CD14-positive monocyte (primary cell): ENCODE data around the gene FBXW10. TPM values are rescaled to one million over a fixed set of nuclear protein-coding genes. Genes with fewer than 3 reads are reported as not detected.
A peak's percentile ranks its signal among the peaks of the same experiment; 100 is the strongest.
"Not testable (repeated sequence)": the region's sequence is repeated elsewhere in the genome, so short reads cannot be mapped to it uniquely, and the experiment has no call there.

Experiments used
- DNase-seq, 3 donors: peaks; one replicate each; pipeline ENCODE4 v3.0.0-alpha.2; 2011 to 2022
- H2AFZ ChIP-seq: 2 replicates; pipeline ENCODE4 v1.6.0; 2012; ENCODE audit warnings: mild to moderate bottlenecking, low read depth, low read length, inconsistent platforms; ENCODE audit not compliant: insufficient read depth, poor library complexity, severe bottlenecking
- H3K27ac ChIP-seq, 2 donors: 1 replicate in 1 of 2; 2 replicates in 1 of 2; pipeline ENCODE4 v1.5.1; 2012 to 2013; ENCODE audit warnings: low read length in 2 of 2, control low read depth in 1 of 2, inconsistent platforms in 1 of 2, low read depth in 1 of 2, mild to moderate bottlenecking in 1 of 2
- H3K27me3 ChIP-seq, 2 donors: one replicate each; pipeline versions ENCODE4 v1.6.0 to v1.6.1; 2011 to 2013; ENCODE audit warnings: low read length in 2 of 2; ENCODE audit not compliant: control insufficient read depth in 2 of 2, insufficient read depth in 2 of 2
- H3K36me3 ChIP-seq, 2 donors: replicated peaks in 1 of 2; 1 replicate in 1 of 2; 2 replicates in 1 of 2; pipeline versions ENCODE4 v1.5.1 to v1.6.1; 2012 to 2013; ENCODE audit warnings: low read length in 2 of 2, control low read depth in 1 of 2, inconsistent platforms in 1 of 2, mild to moderate bottlenecking in 1 of 2; ENCODE audit not compliant: insufficient read depth in 2 of 2, control insufficient read depth in 1 of 2
- H3K4me1 ChIP-seq, 2 donors: 1 replicate in 1 of 2; 2 replicates in 1 of 2; pipeline versions ENCODE4 v1.5.1 to v1.6.1; 2012 to 2013; ENCODE audit warnings: low read length in 2 of 2, control low read depth in 1 of 2, inconsistent platforms in 1 of 2, mild to moderate bottlenecking in 1 of 2, moderate library complexity in 1 of 2; ENCODE audit not compliant: insufficient read depth in 2 of 2, control insufficient read depth in 1 of 2
- H3K4me2 ChIP-seq: replicated peaks from 2 replicates; pipeline ENCODE3; 2012; ENCODE audit warnings: low read length, moderate library complexity, mild to moderate bottlenecking; ENCODE audit not compliant: poor library complexity, severe bottlenecking; ENCODE audit errors: extremely low read depth
- H3K4me3 ChIP-seq, 3 experiments: fragments of 200-600 bp in 1 of 3; sonication (generic) in 1 of 3; replicated peaks in 1 of 3; 1 replicate in 2 of 3; 2 replicates in 1 of 3; pipeline ENCODE4 v1.5.1; 2011 to 2013; ENCODE audit warnings: low read length in 3 of 3, mild to moderate bottlenecking in 3 of 3, control low read depth in 2 of 3, low read depth in 2 of 3, inconsistent platforms in 1 of 3, moderate library complexity in 1 of 3
- H3K79me2 ChIP-seq: 2 replicates; pipeline ENCODE4 v1.6.0; 2012; ENCODE audit warnings: mild to moderate bottlenecking, control low read depth, inconsistent platforms, low read length, moderate library complexity; ENCODE audit not compliant: insufficient read depth
- H3K9ac ChIP-seq: 2 replicates; pipeline ENCODE4 v1.6.0; 2017; ENCODE audit warnings: low read length, mild to moderate bottlenecking; ENCODE audit not compliant: insufficient read depth, poor library complexity, severe bottlenecking
- H3K9me3 ChIP-seq, 2 donors: replicated peaks in 1 of 2; 1 replicate in 1 of 2; 2 replicates in 1 of 2; pipeline versions ENCODE4 v1.5.1 to v1.6.1; 2012 to 2013; ENCODE audit warnings: low read length in 2 of 2, control low read depth in 1 of 2; ENCODE audit not compliant: control insufficient read depth in 1 of 2, insufficient read depth in 1 of 2
- H4K20me1 ChIP-seq: 2 replicates; pipeline ENCODE4 v1.6.0; 2012; ENCODE audit warnings: mild to moderate bottlenecking, low read length, control low read depth, moderate library complexity; ENCODE audit not compliant: insufficient read depth
- H3K27ac Mint-ChIP-seq, 7 donors: one replicate each; pipeline ENCODE4 v1.8.0; 2020; ENCODE audit warnings: mild to moderate bottlenecking in 7 of 7, mixed read lengths in 7 of 7, moderate library complexity in 6 of 7, inconsistent platforms in 2 of 7
- H3K27me3 Mint-ChIP-seq, 3 donors: one replicate each; pipeline ENCODE4 v1.8.0; 2021 to 2022; ENCODE audit warnings: low read depth in 3 of 3, mild to moderate bottlenecking in 3 of 3, mixed read lengths in 3 of 3, moderate library complexity in 3 of 3, inconsistent platforms in 1 of 3
- H3K36me3 Mint-ChIP-seq, 2 donors: one replicate each; pipeline ENCODE4 v1.8.0; 2020; ENCODE audit warnings: mixed read lengths in 2 of 2, inconsistent platforms in 1 of 2, mild to moderate bottlenecking in 1 of 2
- H3K4me1 Mint-ChIP-seq: one replicate; pipeline ENCODE4 v1.8.0; 2020; ENCODE audit warnings: mild to moderate bottlenecking, mixed read lengths
- H3K4me3 Mint-ChIP-seq, 2 donors: one replicate each; pipeline ENCODE4 v1.8.0; 2020; ENCODE audit warnings: mild to moderate bottlenecking in 2 of 2, mixed read lengths in 2 of 2, moderate library complexity in 1 of 2
- H3K9me3 Mint-ChIP-seq, 7 donors: one replicate each; pipeline ENCODE4 v1.8.0; 2020 to 2022; ENCODE audit warnings: mixed read lengths in 7 of 7, mild to moderate bottlenecking in 6 of 7, moderate library complexity in 6 of 7, inconsistent platforms in 2 of 7
- CTCF ChIP-seq: fragments of 200-600 bp; IDR thresholded peaks from one replicate; pipeline ENCODE4 v1.8.0; 2022; ENCODE audit warnings: antibody characterized with exemption, mild to moderate bottlenecking
- WGBS: methylation state at CpG from one replicate; pipeline ENCODE4 v1.1.5; 2013; ENCODE audit warnings: missing lambda C conversion rate; ENCODE audit not compliant: insufficient coverage; 5-methylcytosine and 5-hydroxymethylcytosine counted together
- intact Hi-C, 2 donors: fragments of 100-400 bp; cut with micrococcal nuclease; formaldehyde crosslinking; loops; one replicate each; pipeline versions ENCODE4 v1.15.0 to v1.15.1; 2023
- polyA plus RNA-seq, 3 donors: library from polyadenylated mRNA; depleted of rRNA in 1 of 3; unstranded in 2 of 3; stranded (reverse) in 1 of 3; fragments of 300-500 nt in 2 of 3; fragments of >200 nt in 1 of 3; fragmentation: Illumina TruSeq in 2 of 3; gene quantifications; 1 replicate in 2 of 3; 2 replicates in 1 of 3; pipeline ENCODE4 v1.2.3, GENCODE V29; 2012 to 2021

The FBXW10 gene
- polyA plus RNA-seq, 3 donors: 0.03 TPM; not detected in 2

GRCh38 chr17:18712354-18712999, 31.4 kb upstream of the FBXW10 start:
- H3K4me3 Mint-ChIP-seq, H3K27ac ChIP-seq, H3K27me3 ChIP-seq, H3K4me1 Mint-ChIP-seq, H3K27me3 Mint-ChIP-seq, H3K4me1 ChIP-seq, H3K36me3 ChIP-seq, H2AFZ ChIP-seq, H3K9me3 Mint-ChIP-seq, H3K4me3 ChIP-seq, H3K36me3 Mint-ChIP-seq, intact Hi-C loops, H4K20me1 ChIP-seq, H3K9ac ChIP-seq, H3K79me2 ChIP-seq, H3K4me2 ChIP-seq, H3K9me3 ChIP-seq, H3K27ac Mint-ChIP-seq: not testable (repeated sequence)
- TF ChIP-seq CTCF: peak; percentile 58
- peak; percentile 18 to 51 (median 43) for DNase-seq
- WGBS: no CpG with 5 or more reads among the region's 7 CpGs

DNA sequence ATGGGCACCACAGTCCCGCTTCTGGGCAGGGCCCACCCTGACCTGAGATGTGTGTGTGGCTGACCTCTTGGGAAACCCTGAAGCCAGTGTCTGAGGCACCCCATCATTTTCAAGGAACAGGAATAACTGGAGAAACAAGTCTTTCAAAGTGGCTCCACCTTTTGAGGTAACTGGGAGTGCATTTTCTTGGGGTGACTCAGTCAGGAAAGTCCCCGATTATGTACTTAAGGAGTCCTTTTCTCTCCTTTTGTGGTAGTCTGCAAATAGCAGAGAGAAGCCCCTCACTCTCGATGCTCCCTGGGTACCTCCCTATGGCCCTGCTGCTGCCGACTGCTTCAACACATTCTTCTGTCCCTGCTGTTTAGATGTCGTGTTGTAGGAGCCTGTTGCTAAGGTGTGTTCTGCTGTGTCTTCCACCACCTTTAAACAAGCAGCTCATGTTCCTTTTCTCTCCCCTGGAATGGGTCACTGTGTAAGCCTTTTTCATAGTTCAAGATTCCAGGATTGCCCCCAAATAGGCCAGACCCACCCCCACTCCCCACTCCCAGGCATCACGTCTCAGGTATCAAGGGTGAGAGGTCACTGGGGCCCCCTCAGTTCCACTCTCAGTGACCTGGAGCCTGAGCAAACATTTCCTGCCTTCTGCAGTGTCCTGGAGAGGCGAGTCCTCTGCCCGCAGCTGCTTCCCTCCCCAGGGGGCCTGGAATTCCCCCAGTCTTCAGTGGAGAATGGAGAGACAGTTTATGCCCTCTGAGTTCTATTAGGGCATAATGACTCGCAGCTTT, 25.0 kb upstream of the FBXW10 start:
- H3K27me3 ChIP-seq, H3K36me3 ChIP-seq, H3K27ac ChIP-seq, H3K79me2 ChIP-seq, H3K27me3 Mint-ChIP-seq, H3K36me3 Mint-ChIP-seq, H3K4me3 Mint-ChIP-seq, H3K9ac ChIP-seq, H3K9me3 Mint-ChIP-seq, H3K4me1 ChIP-seq, H4K20me1 ChIP-seq, intact Hi-C loops, H3K27ac Mint-ChIP-seq, H3K4me2 ChIP-seq, H2AFZ ChIP-seq, H3K4me1 Mint-ChIP-seq, H3K4me3 ChIP-seq, H3K9me3 ChIP-seq: not testable (repeated sequence)
- DNase-seq: peak in 1 of 3 donors; percentile 6
- 88% methylated on average over 1 of the region's 9 CpGs for WGBS

DNA sequence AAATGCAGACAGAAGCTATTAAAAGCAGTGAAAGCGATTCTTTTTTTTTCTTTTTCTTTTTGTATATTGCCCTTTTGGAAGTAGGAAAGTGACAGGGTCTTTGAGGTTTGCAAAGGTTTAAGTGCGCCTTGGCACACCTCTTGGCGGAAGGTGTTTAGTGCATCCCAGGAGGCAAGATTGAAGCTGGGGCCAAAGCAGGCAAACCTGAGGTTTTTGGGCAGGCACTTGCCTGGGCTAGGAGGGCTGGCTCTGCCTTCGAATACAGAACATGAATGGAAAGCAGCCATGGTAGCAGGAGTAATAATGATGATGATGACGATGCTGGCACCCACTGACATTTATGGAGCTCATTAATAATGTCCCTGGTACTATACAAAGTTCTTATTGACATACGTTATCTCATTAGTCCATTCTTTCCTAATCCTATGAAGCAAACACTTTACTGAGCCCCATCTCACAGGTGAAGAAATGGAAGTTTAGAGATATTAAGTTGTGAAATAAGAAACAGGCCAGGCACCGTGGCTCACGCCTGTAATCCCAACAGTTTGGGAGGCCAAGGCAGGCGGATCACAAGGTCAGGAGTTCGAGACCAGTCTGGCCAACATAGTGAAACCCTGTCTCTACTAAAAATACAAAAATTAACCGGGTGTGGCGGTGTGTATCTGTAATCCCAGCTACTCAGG, 24.3 kb upstream of the FBXW10 start:
- H3K4me1 ChIP-seq, H3K9me3 ChIP-seq, H3K4me2 ChIP-seq, H3K36me3 ChIP-seq, H2AFZ ChIP-seq, H3K27ac Mint-ChIP-seq, H3K9ac ChIP-seq, H3K4me3 Mint-ChIP-seq, intact Hi-C loops, H3K9me3 Mint-ChIP-seq, H3K27me3 Mint-ChIP-seq, H3K27ac ChIP-seq, H3K79me2 ChIP-seq, H3K27me3 ChIP-seq, H3K4me1 Mint-ChIP-seq, DNase-seq, H3K4me3 ChIP-seq, H3K36me3 Mint-ChIP-seq, H4K20me1 ChIP-seq: not testable (repeated sequence)
- 100% methylated on average over 2 of the region's 12 CpGs for WGBS
